Measurements from ENCODE around the gene PIP4K2C.

GRCh38 chr12:57604992-57605810 is 14.2 kb downstream of the PIP4K2C start:
- TF ChIP-seq, protein P1, sequence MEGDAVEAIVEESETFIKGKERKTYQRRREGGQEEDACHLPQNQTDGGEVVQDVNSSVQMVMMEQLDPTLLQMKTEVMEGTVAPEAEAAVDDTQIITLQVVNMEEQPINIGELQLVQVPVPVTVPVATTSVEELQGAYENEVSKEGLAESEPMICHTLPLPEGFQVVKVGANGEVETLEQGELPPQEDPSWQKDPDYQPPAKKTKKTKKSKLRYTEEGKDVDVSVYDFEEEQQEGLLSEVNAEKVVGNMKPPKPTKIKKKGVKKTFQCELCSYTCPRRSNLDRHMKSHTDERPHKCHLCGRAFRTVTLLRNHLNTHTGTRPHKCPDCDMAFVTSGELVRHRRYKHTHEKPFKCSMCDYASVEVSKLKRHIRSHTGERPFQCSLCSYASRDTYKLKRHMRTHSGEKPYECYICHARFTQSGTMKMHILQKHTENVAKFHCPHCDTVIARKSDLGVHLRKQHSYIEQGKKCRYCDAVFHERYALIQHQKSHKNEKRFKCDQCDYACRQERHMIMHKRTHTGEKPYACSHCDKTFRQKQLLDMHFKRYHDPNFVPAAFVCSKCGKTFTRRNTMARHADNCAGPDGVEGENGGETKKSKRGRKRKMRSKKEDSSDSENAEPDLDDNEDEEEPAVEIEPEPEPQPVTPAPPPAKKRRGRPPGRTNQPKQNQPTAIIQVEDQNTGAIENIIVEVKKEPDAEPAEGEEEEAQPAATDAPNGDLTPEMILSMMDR (IDR thresholded peaks at IDR 0.05) = no peak
- TF ChIP-seq POLR2A (IDR thresholded peaks at IDR 0.05) = no peak
